ENCODE measurements around the gene RAB11FIP5.

Gene RAB11FIP5

GRCh38 chr2:73075477-73076373 is 37.0 kb downstream of the RAB11FIP5 start:
- no peaks in the 10 kb centered on the region for H3K36me3 ChIP-seq (ENCODE audit: insufficient read depth, low read length)
- H3K4me1 ChIP-seq (ENCODE audit: insufficient read depth, low read length, severe bottlenecking): peaks cover 6% of the 10 kb centered on the region
- no peak overlapping the region for H3K27ac ChIP-seq (ENCODE audit: low read depth, low read length, poor library complexity, severe bottlenecking)
- H2AFZ ChIP-seq (ENCODE audit: low read length): no peak overlapping the region
- no peaks in the 10 kb centered on the region; the same call in 1 of the 2 replicates for H3K27me3 ChIP-seq (ENCODE audit: insufficient read depth, low read length)
- no peak overlapping the region for H3K4me3 ChIP-seq (ENCODE audit: low read depth, low read length, poor library complexity, severe bottlenecking)
- H3F3A ChIP-seq (ENCODE audit: insufficient read depth, low read length): no peaks in the 10 kb centered on the region
- H3K9me3 ChIP-seq (ENCODE audit: low read length): no peaks in the 10 kb centered on the region
- H3K79me2 ChIP-seq (ENCODE audit: insufficient read depth, low read length): no peaks in the 10 kb centered on the region
- no peak overlapping the region for H3K4me2 ChIP-seq (ENCODE audit: low read length)
- no peaks in the 10 kb centered on the region for H4K20me1 ChIP-seq (ENCODE audit: insufficient read depth, low read length)
- H3K9me2 ChIP-seq (ENCODE audit: low read depth, low read length): no peaks in the 10 kb centered on the region
- TF ChIP-seq, protein P1, sequence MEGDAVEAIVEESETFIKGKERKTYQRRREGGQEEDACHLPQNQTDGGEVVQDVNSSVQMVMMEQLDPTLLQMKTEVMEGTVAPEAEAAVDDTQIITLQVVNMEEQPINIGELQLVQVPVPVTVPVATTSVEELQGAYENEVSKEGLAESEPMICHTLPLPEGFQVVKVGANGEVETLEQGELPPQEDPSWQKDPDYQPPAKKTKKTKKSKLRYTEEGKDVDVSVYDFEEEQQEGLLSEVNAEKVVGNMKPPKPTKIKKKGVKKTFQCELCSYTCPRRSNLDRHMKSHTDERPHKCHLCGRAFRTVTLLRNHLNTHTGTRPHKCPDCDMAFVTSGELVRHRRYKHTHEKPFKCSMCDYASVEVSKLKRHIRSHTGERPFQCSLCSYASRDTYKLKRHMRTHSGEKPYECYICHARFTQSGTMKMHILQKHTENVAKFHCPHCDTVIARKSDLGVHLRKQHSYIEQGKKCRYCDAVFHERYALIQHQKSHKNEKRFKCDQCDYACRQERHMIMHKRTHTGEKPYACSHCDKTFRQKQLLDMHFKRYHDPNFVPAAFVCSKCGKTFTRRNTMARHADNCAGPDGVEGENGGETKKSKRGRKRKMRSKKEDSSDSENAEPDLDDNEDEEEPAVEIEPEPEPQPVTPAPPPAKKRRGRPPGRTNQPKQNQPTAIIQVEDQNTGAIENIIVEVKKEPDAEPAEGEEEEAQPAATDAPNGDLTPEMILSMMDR (IDR thresholded peaks at IDR 0.05; ENCODE audit: low read length): no peak
- TF ChIP-seq EZH2 (IDR thresholded peaks at IDR 0.05; ENCODE audit: borderline replicate concordance, low read length): no peak
- no peak overlapping the region for H3K9ac ChIP-seq (ENCODE audit: low read length)

DNA sequence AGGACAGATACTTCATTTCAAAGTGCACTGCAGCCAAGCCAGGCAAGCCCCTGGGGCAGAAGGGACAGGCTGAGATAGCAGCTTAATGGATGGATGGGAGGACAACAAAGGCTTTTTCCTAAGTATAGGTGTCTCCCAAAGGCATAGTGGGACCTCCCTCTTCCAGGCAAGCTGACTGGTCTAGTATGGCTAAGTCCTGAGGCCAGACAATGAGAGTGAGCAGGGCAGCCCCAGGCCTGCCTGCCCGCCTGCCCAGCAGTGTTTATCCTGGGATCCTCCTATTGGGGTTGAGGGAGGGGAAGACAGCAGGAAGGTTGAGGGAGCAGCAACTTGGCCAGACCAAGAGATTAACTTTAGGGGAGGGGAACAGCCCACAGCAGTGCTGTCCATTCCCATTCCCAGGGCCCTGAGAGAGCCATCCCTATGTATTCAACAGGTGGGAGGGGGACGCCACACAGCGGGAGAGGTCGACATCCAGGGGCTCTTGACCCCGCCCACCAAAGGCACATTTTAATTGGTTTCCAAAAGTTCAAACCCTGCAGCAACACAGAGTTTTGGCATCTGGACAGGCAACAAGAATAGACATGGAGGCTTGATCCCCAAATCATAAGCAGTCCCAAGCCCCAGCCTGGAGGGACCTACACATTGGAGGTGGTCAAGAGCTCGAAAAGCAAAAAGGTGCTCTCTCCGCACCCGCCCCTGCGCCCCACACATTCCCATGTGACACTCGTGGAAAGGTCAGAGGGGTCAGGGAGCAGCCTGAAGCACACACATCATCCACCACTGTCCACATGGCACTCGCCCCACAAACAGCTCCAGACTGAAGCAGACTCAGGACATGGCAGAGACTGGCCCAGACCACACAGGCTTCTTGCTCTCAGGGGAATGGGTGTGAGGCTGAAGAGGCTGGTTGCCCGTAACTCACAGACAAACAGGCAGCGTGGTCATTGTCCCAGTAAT is 38.4 kb downstream of the RAB11FIP5 start:
- H3K9ac ChIP-seq (ENCODE audit: low read length): no peak overlapping the region
- H3K27ac ChIP-seq (ENCODE audit: low read depth, low read length, poor library complexity, severe bottlenecking): no peak overlapping the region
- H3K36me3 ChIP-seq (ENCODE audit: insufficient read depth, low read length): no peaks in the 10 kb centered on the region
- no peak overlapping the region for H3K4me2 ChIP-seq (ENCODE audit: low read length)
- H3K4me1 ChIP-seq (ENCODE audit: insufficient read depth, low read length, severe bottlenecking): peaks cover 18% of the 10 kb centered on the region
- no peaks in the 10 kb centered on the region for H3K9me3 ChIP-seq (ENCODE audit: low read length)
- TF ChIP-seq, protein P1 (IDR thresholded peaks at IDR 0.05; ENCODE audit: low read length): no peak
- TF ChIP-seq EZH2 (IDR thresholded peaks at IDR 0.05; ENCODE audit: borderline replicate concordance, low read length): no peak
- no peak overlapping the region for H2AFZ ChIP-seq (ENCODE audit: low read length)
- H3K4me3 ChIP-seq (ENCODE audit: low read depth, low read length, poor library complexity, severe bottlenecking): no peak overlapping the region
- no peaks in the 10 kb centered on the region for H3K79me2 ChIP-seq (ENCODE audit: insufficient read depth, low read length)
- H3F3A ChIP-seq (ENCODE audit: insufficient read depth, low read length): no peaks in the 10 kb centered on the region
- H3K9me2 ChIP-seq (ENCODE audit: low read depth, low read length): no peaks in the 10 kb centered on the region
- no peaks in the 10 kb centered on the region; the same call in 1 of the 2 replicates for H3K27me3 ChIP-seq (ENCODE audit: insufficient read depth, low read length)
- no peaks in the 10 kb centered on the region for H4K20me1 ChIP-seq (ENCODE audit: insufficient read depth, low read length)

GRCh38 chr2:73072416-73072815 is 40.3 kb downstream of the RAB11FIP5 start:
- TF ChIP-seq EZH2 (IDR thresholded peaks at IDR 0.05; ENCODE audit: borderline replicate concordance, low read length): no peak
- TF ChIP-seq, protein P1 (IDR thresholded peaks at IDR 0.05; ENCODE audit: low read length): no peak
- H3K4me2 ChIP-seq (ENCODE audit: low read length): peak overlapping the region; percentile 97
- peak overlapping the region; percentile 93 for H3K4me3 ChIP-seq (ENCODE audit: low read depth, low read length, poor library complexity, severe bottlenecking)
- peak overlapping the region; percentile 81 for H3K9ac ChIP-seq (ENCODE audit: low read length)
- H3K27me3 ChIP-seq (ENCODE audit: insufficient read depth, low read length): no peaks in the 10 kb centered on the region; the same call in 1 of the 2 replicates
- H3K36me3 ChIP-seq (ENCODE audit: insufficient read depth, low read length): no peaks in the 10 kb centered on the region
- H4K20me1 ChIP-seq (ENCODE audit: insufficient read depth, low read length): no peaks in the 10 kb centered on the region
- peak overlapping the region; percentile 86 for H2AFZ ChIP-seq (ENCODE audit: low read length)
- H3K79me2 ChIP-seq (ENCODE audit: insufficient read depth, low read length): no peaks in the 10 kb centered on the region
- H3K4me1 ChIP-seq (ENCODE audit: insufficient read depth, low read length, severe bottlenecking): peaks cover 21% of the 10 kb centered on the region
- no peaks in the 10 kb centered on the region for H3F3A ChIP-seq (ENCODE audit: insufficient read depth, low read length)
- no peaks in the 10 kb centered on the region for H3K9me3 ChIP-seq (ENCODE audit: low read length)
- H3K27ac ChIP-seq (ENCODE audit: low read depth, low read length, poor library complexity, severe bottlenecking): no peak overlapping the region
- no peaks in the 10 kb centered on the region for H3K9me2 ChIP-seq (ENCODE audit: low read depth, low read length)
